Stimulated activated CD4-positive, alpha-beta T cell treated with anti-CD3 and anti-CD28 coated beads, Interleukin-15, amount 100 ng/mL, for 1 hour (primary cell): ENCODE results near the gene RABGGTB.
"Not testable (repeated sequence)": the region's sequence is repeated elsewhere in the genome, so short reads cannot be mapped to it uniquely, and the experiment has no call there.

ENCODE experiments used
- DNase-seq, 2 donors: peaks; one replicate each; pipeline ENCODE4 v3.0.0-alpha.2; 2020; ENCODE audit warnings: low read depth in 1 of 2, low spot score in 1 of 2

RABGGTB gene

GRCh38 chr1:75795703-75796193 is 9.7 kb downstream of the RABGGTB start:
- no peak for DNase-seq

- DNase-seq: no peak
Observed at GRCh38 chr1:75796376-75797272, 10.6 kb downstream of the RABGGTB start, which contains the start of gene MSH4. Gene MSH4, plus strand, starts transcription at chr1:75796882. Its CDS starts 104 bp downstream, at chr1:75796986.

- no peak for DNase-seq
Observed at GRCh38 chr1:75797273-75797588, 11.2 kb downstream of the RABGGTB start.

DNA sequence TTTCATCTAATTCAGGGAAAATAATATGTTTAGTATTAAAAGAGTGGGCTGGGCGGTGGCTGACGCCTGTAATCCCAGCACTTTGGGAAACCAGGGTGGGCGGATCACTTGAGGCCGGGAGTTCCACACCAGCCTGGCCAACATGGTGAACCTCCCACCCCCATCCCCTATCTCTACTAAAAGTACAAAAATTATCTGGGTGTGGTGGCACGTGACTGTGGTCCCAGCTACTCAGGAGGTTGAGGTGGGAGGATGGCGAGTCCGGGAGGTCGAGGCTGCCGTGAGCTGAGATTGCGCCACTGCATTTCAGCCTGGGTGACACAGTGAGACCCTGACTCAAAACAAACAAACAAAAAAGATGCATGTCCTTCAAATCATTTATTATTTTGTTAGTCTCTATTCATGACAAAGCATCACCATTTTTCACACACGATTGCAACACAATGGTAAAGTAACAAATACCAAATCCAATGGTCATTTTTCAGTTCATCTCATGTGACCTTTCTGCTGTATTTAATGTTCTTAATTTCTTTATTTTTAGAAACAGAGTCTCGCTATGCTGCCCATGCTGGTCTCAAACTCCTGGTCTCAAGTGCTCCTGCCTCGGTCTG is 11.7 kb downstream of the RABGGTB start:
- no peak for DNase-seq

GRCh38 chr1:75801480-75801879 is 15.4 kb downstream of the RABGGTB start:
- DNase-seq: not testable (repeated sequence)

GRCh38 chr1:75808921-75809320 is 22.9 kb downstream of the RABGGTB start:
- DNase-seq: no peak

DNA sequence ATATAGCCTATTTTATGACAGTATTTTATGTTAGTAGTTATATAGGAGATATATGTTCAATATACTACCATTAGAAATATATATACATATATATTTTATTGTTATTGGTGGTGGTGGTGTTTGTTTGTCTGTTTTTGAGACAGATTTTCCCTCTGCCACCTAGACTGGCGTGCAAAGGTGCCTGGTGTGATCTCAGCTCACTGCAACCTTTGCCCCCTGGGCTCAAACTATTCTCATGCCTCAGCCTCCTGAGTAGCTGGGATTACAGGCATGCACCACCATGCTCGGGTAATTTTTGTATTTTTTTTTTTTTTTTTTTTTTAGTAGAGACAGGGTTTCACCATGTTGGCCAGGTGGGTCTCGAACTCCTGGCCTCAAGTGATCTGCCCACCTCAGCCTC is 24.1 kb downstream of the RABGGTB start:
- not testable (repeated sequence) for DNase-seq

DNA sequence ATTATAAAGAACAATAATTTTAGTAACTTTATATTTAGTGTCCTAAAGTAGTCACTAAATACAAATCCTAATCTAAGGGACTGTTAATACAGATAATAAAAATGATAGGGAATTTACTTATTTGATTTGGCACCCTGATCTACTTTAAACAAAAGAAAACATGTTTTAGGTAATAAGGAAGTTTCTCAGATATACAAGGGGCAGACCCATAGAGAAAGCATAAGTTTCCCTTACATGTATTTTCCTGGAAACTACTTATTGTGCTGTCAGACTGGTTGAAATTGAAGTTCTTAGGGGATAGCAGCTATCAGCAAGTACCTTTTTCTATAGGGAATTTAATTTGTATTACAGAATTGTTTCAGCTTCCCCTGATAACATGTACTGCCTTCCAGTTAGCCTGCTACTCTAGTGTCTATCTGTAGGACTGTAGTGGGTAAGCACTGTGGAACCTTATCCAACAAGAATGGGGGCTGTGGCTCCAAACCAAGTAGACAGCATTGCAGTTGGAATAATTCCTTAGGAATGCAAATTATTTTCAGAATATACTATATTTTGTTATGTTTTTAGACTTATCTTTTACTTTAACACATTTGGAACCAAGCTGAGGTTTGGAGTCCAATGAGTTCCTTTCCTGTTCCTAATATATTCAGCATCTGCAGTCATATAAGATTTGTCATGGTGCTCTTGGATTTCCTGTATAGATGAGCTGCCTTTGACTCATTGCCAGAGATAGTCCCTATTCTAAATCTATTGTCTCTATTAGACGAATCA is 25.3 kb downstream of the RABGGTB start:
- DNase-seq: no peak

DNA sequence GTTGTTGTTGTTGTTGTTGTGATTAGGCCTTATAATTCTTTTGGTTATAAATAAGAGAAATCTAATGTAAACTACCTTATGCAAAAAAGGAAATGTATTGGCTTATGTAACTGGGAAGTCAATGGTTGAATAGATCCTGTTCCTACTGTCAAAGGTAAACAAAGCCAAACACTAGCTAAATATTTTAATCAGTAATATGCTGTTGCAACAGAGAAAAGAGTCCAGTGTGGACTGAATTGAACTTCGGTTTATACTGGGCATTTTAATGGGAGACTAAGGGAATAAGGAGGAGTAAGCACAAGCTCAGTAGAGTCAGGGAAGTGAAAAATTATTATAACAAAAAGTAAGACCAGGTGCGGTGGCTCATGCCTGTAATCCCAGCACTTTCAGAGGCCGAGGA is 26.0 kb downstream of the RABGGTB start:
- DNase-seq: no peak

GRCh38 chr1:75823596-75823995 is 37.5 kb downstream of the RABGGTB start:
- DNase-seq: not testable (repeated sequence)

DNA sequence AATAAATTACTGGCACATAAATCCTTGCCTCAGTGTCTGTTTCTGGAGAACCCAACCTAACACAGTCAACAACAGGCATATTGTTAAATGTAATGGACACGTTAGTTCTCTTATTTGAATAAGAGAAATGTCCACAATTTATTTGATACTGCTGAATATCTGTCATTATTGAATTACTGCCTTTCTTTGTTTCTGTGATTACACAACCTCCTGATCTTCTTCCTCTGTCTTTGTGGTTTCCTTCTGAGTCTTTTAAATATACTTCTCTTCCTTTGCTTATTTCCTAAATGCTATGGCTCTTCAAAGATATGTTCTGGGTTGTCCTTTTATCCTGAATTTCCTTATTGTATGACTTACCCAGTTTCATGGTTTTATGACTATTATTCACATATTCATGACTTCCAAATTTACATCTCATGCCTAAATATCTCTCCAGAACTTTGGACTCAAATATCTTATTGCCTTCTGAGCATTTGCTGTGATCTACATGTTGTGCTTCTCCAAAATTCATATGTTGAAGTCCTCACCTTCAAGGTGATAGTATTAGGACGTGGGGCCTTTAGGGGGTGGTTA is 50.6 kb downstream of the RABGGTB start:
- no peak for DNase-seq

DNA sequence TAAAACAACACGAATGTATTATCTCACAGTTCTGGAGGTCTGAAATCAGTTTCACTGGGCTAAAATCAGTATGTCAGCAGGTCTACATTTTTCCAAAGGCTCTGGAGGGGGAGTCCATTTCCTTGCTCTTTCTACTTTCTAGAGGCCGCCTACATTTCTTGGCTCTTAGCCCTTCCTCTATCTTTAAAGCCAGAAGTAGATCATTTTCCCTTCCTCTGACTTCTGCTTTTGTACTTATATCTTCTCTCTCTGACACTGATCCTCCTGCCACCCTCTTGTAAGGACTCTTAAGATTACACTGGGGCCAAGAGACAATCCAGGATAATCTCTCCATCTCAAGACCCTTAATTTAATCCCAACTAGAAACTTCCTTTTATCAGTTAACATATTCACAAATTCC is 52.0 kb downstream of the RABGGTB start:
- DNase-seq: no peak

DNA sequence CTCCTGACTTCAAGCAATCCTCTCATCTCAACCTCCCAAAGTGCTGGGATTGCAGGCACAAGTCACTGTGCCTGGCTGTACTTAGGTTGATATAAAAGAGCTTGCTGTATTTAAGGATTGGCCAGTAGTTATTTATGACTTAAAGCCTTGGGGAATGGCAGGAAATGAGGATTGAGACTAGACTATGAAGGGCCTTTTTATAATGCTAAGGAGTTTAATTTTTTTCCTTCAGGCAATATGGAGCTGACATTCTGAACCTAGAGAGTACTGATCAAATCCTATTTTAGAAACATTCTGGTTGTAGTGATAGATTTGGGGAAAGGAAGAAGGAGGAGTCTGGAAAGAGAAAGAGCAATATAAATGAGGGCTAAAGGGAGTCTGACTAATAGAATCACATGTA is 55.4 kb downstream of the RABGGTB start:
- DNase-seq: no peak
